Esophagus muscularis mucosa (tissue), 4 donors: ENCODE measurements around the gene CISD3. TPM values are rescaled to one million over a fixed set of nuclear protein-coding genes. Genes with fewer than 3 reads are reported as not detected.

Experiments used
- DNase-seq: peaks from one replicate; pipeline ENCODE4 v3.0.0-alpha.2; 2017; ENCODE audit errors: extremely low spot score
- H3K27ac ChIP-seq, 4 donors: fragments of 200-600 bp; sonication (generic); replicated peaks in 1 of 4; 1 replicate in 3 of 4; 2 replicates in 1 of 4; pipeline ENCODE4 v1.5.1; 2016 to 2019; ENCODE audit warnings: mild to moderate bottlenecking in 1 of 4
- H3K27me3 ChIP-seq, 4 donors: fragments of 200-600 bp; sonication (generic); one replicate each; pipeline versions ENCODE4 v1.5.1 to v1.6.0; 2016 to 2019
- H3K36me3 ChIP-seq, 4 donors: fragments of 200-600 bp; sonication (generic); one replicate each; pipeline ENCODE4 v1.5.1; 2016 to 2019
- H3K4me1 ChIP-seq, 4 donors: fragments of 200-600 bp; sonication (generic); one replicate each; pipeline ENCODE4 v1.5.1; 2016 to 2019
- H3K4me3 ChIP-seq, 4 donors: fragments of 200-600 bp; sonication (generic); 1 replicate in 2 of 4; 2 replicates in 2 of 4; pipeline ENCODE4 v1.5.1; 2016 to 2019; ENCODE audit warnings: mild to moderate bottlenecking in 4 of 4, moderate library complexity in 1 of 4
- H3K9me3 ChIP-seq, 4 donors: fragments of 200-600 bp; sonication (generic); 1 replicate in 3 of 4; 2 replicates in 1 of 4; pipeline ENCODE4 v1.5.1; 2016 to 2019
- CTCF ChIP-seq, 3 experiments: fragments of 200-600 bp in 2 of 3; fragments of 450-650 bp in 1 of 3; sonication (generic) in 2 of 3; IDR thresholded peaks; one replicate each; pipeline ENCODE4 v1.5.1; 2017 to 2019; ENCODE audit warnings: antibody characterized with exemption in 3 of 3, mild to moderate bottlenecking in 2 of 3, moderate library complexity in 1 of 3
- EP300 ChIP-seq: sonication (generic); formaldehyde crosslinking; IDR thresholded peaks from one replicate; pipeline ENCODE4 v1.6.1; 2017; ENCODE audit warnings: antibody characterized with exemption
- POLR2A ChIP-seq: fragments of 450-650 bp; IDR thresholded peaks from one replicate; pipeline ENCODE4 v1.6.1; 2017; ENCODE audit warnings: antibody characterized with exemption, moderate library complexity, mild to moderate bottlenecking, low read depth
- POLR2AphosphoS5 ChIP-seq, 2 donors: sonication (generic); formaldehyde crosslinking; IDR thresholded peaks; one replicate each; pipeline ENCODE4 v1.6.1; 2017; ENCODE audit warnings: antibody characterized with exemption in 2 of 2
- WGBS: methylation state at CpG from one replicate; pipeline ENCODE4 v1.1.5; 2018; 5-methylcytosine and 5-hydroxymethylcytosine counted together
- intact Hi-C: fragments of 100-400 bp; cut with DNase I; formaldehyde crosslinking; loops from one replicate; pipeline ENCODE4 v1.15.1; 2023
- total RNA-seq, 4 donors: library from RNA; depleted of rRNA; stranded (reverse); fragments of >200 nt; gene quantifications; one replicate each; pipeline versions ENCODE4 v1.1.0 to v1.2.1, GENCODE V29; 2016

The CISD3 gene
- total RNA-seq, 4 donors from 2014 or later, result 10.1 to 18.5 (median 18.0) TPM

- H3K27ac ChIP-seq, result peak overlapping the region; percentile 94 to 98 (median 96)
- no peaks in the 10 kb centered on the region for H3K27me3 ChIP-seq
- TF ChIP-seq POLR2AphosphoS5 (IDR thresholded peaks at IDR 0.05), result no peak
- no peak for TF ChIP-seq POLR2A
- TF ChIP-seq CTCF (IDR thresholded peaks at IDR 0.05), result no peak
- no peak for TF ChIP-seq EP300
- peaks cover 19 to 54% (median 47%) of the 10 kb centered on the region in 4 donors for H3K4me1 ChIP-seq
- DNase-seq, result no peak
- H3K4me3 ChIP-seq, result peak overlapping the region; percentile 67 to 99 (median 90)
- H3K36me3 ChIP-seq, result peaks cover 11 to 45% (median 38%) of the 10 kb centered on the region in 4 donors
- 14% methylated on average over 19 of the region's 20 CpGs for WGBS
- H3K9me3 ChIP-seq, result no peaks in the 10 kb centered on the region
- intact Hi-C loops, result no loop called here
Observed at GRCh38 chr17:38706505-38707216, 23.5 kb upstream of the CISD3 start.

DNA sequence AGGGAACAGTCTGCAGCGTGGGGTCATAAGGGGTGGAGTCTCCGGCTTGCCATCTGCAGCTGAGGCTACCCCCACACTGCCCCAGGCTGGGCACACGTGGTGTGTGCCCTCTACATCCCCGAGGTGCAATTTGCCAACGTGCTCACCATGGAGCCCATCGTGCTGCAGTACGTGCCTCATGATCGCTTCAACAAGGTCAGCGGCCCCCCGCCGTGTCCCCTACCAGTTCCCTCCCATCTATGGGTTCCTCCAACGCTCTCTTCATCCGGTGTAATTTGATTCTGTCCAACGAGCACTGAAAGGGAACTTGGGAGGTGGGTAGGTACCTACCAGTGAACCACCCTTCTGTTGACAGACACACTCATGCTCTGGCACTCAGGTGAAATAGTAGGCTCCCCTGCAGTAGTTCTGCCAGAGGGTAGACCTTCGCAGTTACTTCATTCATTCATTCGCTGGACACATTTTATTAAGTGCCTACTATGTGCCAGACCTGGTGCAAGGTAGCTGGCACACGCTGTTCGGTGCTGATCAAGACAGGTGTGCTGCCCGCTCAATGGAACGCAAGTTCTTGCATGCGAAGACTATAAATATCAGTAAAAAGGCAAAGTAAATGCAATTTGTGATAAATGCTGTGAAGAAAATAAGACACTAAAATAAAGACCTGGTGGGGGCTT lies 22.3 kb upstream of the CISD3 start:
- Histone ChIP-seq H3K4me1 (peaks cover 26 to 49% (median 40%) of the 10 kb centered on the region in 4 donors), H3K27ac (peak overlapping the region in 1 of 4 donors; percentile 98), H3K9me3 (no peaks in the 10 kb centered on the region), H3K4me3 (no peak overlapping the region), H3K36me3 (peaks cover 20 to 57% (median 49%) of the 10 kb centered on the region in 4 donors), H3K27me3 (no peaks in the 10 kb centered on the region)
- TF ChIP-seq EP300 (no peak), POLR2A (no peak), POLR2AphosphoS5 (IDR thresholded peaks at IDR 0.05) (no peak), CTCF (IDR thresholded peaks at IDR 0.05) (no peak)
- intact Hi-C loops, result no loop called here
- no peak for DNase-seq
- WGBS, result 76% methylated on average over 17 of the region's 21 CpGs

DNA sequence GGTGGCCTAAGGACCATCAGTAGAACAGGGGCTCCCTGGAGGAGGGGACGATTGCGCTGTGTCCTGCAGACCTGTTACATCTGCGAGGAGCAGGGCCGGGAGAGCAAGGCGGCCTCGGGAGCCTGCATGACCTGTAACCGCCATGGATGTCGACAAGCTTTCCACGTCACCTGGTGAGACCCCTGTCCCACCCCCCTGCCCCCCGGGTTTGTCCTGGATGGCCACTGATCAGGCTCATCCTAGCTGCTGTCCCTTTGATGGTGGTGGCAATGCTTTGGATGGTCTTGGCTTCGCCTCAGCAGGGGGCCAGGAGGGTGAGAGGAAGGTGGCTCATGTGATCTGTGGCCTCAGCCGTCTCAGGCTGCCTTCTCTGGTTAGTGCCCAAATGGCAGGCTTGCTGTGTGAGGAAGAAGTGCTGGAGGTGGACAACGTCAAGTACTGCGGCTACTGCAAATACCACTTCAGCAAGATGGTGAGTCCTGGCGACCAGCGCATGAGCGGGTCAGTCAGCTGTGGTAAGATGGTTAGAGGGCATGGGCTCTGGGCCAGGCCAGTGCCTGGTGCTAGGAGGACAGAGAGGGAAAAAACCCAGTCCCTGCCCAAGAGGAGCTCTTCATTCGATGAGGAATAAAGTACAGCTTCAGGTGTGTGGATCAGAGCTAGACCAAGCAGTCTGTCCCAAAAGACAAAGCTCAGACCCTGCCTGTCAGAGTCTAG lies 20.9 kb upstream of the CISD3 start:
- Histone ChIP-seq H3K27me3 (no peaks in the 10 kb centered on the region), H3K27ac (no peak overlapping the region), H3K36me3 (peaks cover 33 to 71% (median 64%) of the 10 kb centered on the region in 4 donors), H3K4me1 (peaks cover 23 to 36% (median 27%) of the 10 kb centered on the region in 4 donors), H3K9me3 (no peaks in the 10 kb centered on the region), H3K4me3 (no peak overlapping the region)
- DNase-seq, result no peak
- intact Hi-C loops, result no loop called here
- TF ChIP-seq POLR2AphosphoS5 (IDR thresholded peaks at IDR 0.05) (no peak), POLR2A (no peak), CTCF (IDR thresholded peaks at IDR 0.05) (no peak), EP300 (no peak)
- WGBS, result 86% methylated on average over 18 of the region's 18 CpGs

DNA sequence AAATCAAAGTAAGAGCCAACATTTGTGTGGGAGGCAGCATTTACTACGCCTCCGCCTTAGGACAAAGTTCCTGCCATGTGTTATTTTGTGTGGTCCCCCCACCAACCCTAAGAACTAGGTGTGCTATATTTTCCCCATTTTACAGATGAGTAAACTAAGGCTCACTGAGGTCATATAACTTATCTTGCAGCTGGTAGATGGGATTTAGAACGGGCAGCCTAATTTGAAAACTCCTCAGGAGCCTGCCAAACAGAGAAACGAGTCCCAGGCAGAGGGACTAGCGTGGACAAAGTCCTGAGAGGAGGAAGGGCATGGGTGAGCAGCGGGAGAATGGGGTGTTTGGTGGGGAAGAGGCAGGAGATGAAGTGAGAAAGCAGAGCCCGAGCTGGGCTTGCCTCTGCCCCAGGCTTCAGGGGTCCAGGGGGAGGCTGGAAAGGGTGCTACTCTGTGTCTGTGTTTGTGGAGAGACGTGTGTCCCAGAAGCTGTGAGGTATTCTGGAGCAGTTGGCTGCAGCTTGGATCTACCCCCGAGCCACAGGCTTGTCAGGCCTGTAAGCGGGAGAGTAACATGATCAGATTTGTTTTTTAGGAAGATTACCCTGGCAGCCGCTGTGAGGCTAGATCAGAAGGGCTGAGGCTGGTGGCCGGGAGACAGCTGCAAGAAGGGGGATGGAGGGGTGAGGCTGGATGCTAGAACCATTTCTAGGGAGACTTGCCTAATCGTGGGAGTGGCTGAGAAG lies 20.1 kb upstream of the CISD3 start:
- no peak overlapping the region for H3K4me3 ChIP-seq
- WGBS, result 79% methylated on average over 13 of the region's 13 CpGs
- TF ChIP-seq EP300 (no peak), POLR2AphosphoS5 (IDR thresholded peaks at IDR 0.05) (no peak), POLR2A (no peak), CTCF (IDR thresholded peaks at IDR 0.05) (no peak)
- H3K36me3 ChIP-seq, result peaks cover 39 to 79% (median 71%) of the 10 kb centered on the region in 4 donors
- H3K9me3 ChIP-seq, result no peaks in the 10 kb centered on the region
- H3K27me3 ChIP-seq, result no peaks in the 10 kb centered on the region
- no peak for DNase-seq
- peaks cover 19 to 35% (median 26%) of the 10 kb centered on the region in 4 donors for H3K4me1 ChIP-seq
- H3K27ac ChIP-seq, result no peak overlapping the region
- intact Hi-C loops, result no loop called here
